Calu3 (cell line): ENCODE measurements around the gene CMC1. TPM values are rescaled to one million over a fixed set of nuclear protein-coding genes. Genes with fewer than 3 reads are reported as not detected.

Experiments used
- BruUV-seq: library from RNA; stranded (reverse); fragments of 400-500 nt; replicated peaks from 2 replicates; lab custom pipeline; 2021; lab: Mats Ljungman, UMichigan
- CTCF ChIA-PET: fragments of 300-600 bp; sonication (Branson Sonifier 250); formaldehyde crosslinking; loops from one replicate; lab custom pipeline; 2022; ENCODE audit warnings: antibody characterized with exemption; lab: Charles Lee
- DNase-seq: peaks from one replicate; pipeline ENCODE4 v3.0.0; 2022
- H3K27ac Mint-ChIP-seq: one replicate; pipeline ENCODE4 v1.8.0; 2022; ENCODE audit warnings: mixed read lengths; ENCODE audit not compliant: unreplicated experiment
- H3K27me3 Mint-ChIP-seq: one replicate; pipeline ENCODE4 v1.8.0; 2022; ENCODE audit warnings: mixed read lengths; ENCODE audit not compliant: unreplicated experiment
- H3K36me3 Mint-ChIP-seq: one replicate; pipeline ENCODE4 v1.8.0; 2022; ENCODE audit warnings: mild to moderate bottlenecking, moderate library complexity, mixed read lengths; ENCODE audit not compliant: insufficient read depth, unreplicated experiment
- H3K4me1 Mint-ChIP-seq: one replicate; pipeline ENCODE4 v1.8.0; 2022; ENCODE audit warnings: mild to moderate bottlenecking, low read depth, mixed read lengths; ENCODE audit not compliant: unreplicated experiment
- H3K4me3 Mint-ChIP-seq: one replicate; pipeline ENCODE4 v1.8.0; 2022; ENCODE audit warnings: mild to moderate bottlenecking, low read depth, moderate library complexity, mixed read lengths; ENCODE audit not compliant: unreplicated experiment
- H3K9me3 Mint-ChIP-seq: one replicate; pipeline ENCODE4 v1.8.0; 2022; ENCODE audit warnings: low read depth, mixed read lengths; ENCODE audit not compliant: unreplicated experiment
- CTCF ChIP-seq: fragments of 200-600 bp; IDR thresholded peaks from one replicate; pipeline ENCODE4 v1.8.0; 2022; ENCODE audit warnings: antibody characterized with exemption; ENCODE audit not compliant: unreplicated experiment
- intact Hi-C: fragments of 100-400 bp; cut with micrococcal nuclease; formaldehyde crosslinking; loops from one replicate; pipeline ENCODE4 v1.10.0; 2022; ENCODE audit not compliant: unreplicated experiment
- total RNA-seq: library from RNA; stranded (reverse); gene quantifications from 2 replicates; pipeline ENCODE4 v1.2.3, GENCODE V29; 2022

The CMC1 gene
- total RNA-seq, 1 experiment from 2014 or later, result 32.0 TPM

DNA sequence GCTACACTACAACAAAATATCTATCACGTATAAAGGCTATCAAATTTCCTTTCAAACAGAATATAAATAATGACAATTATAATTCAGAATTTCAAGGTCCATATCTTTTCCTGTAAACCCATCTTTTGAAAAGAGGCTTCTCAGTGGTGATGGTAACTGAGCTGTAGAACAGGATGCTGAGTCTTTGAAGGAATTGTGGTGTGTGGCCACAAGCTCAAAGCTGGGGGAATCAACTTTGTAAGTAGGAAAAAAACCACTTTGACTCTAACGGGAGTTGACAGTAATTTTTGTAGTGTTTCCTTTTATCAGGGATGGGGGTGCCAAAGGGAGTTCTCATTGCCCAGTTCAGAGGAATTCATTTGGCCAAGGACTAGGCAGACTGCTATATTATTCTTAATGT, 93.8 kb downstream of the CMC1 start:
- Mint-ChIP-seq H3K27me3 (no peaks in the 10 kb centered on the region), H3K9me3 (no peaks in the 10 kb centered on the region), H3K36me3 (no peaks in the 10 kb centered on the region), H3K4me3 (no peak overlapping the region), H3K4me1 (no peaks in the 10 kb centered on the region), H3K27ac (no peak overlapping the region)
- no peak for DNase-seq
- TF ChIP-seq CTCF, result no peak
- intact Hi-C loops, result no loop called here
- CTCF ChIA-PET, result no interaction called here
- no TSS peak for BruUV-seq

DNA sequence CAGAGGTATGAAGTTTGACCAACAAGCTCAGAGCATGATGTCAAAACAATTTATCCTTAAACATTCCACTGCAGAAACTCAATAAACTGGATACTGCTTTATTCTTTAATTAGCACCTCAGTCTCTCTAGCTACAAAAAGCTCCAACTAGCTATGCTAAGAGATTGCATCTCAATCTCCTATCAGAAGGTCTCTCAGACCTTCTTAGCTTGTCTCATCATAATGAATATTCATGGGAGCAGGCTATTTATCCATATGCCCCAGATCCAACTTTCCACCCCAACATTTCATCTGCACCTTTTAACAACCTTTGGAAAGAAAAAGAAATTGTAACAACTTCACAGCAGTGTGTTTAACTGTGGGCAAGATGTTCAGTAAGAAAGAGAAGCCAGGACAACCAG, 95.8 kb downstream of the CMC1 start:
- TF ChIP-seq CTCF, result no peak
- no peak for DNase-seq
- intact Hi-C loops, result no loop called here
- no peaks in the 10 kb centered on the region for H3K4me1 Mint-ChIP-seq
- no peaks in the 10 kb centered on the region for H3K36me3 Mint-ChIP-seq
- H3K27ac Mint-ChIP-seq, result no peak overlapping the region
- no peak overlapping the region for H3K4me3 Mint-ChIP-seq
- no TSS peak for BruUV-seq
- H3K27me3 Mint-ChIP-seq, result no peaks in the 10 kb centered on the region
- CTCF ChIA-PET, result no interaction called here
- no peaks in the 10 kb centered on the region for H3K9me3 Mint-ChIP-seq

DNA sequence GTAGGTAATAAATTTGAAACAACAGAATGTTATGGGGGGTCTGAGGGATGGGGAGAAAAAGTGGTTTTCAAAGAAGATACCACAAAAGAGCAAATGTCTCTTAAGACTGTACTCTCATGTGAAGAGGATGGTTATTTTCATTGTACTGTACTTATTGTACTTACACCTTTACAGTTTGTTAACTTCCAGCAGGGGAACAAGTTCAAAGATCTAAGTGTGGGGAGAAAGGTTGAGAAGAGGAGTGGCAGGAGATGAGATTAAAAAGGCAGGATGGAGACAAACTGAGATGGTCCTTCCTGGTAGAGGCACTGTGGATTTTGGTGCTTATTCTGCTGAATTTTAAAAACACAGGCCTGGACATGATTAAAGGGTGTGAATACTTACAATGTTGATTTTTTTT, 101.7 kb downstream of the CMC1 start:
- BruUV-seq, result no TSS peak
- Mint-ChIP-seq H3K27me3 (no peaks in the 10 kb centered on the region), H3K27ac (no peak overlapping the region), H3K4me1 (peaks cover 8% of the 10 kb centered on the region), H3K4me3 (no peak overlapping the region), H3K9me3 (no peaks in the 10 kb centered on the region), H3K36me3 (peaks cover 6% of the 10 kb centered on the region)
- DNase-seq, result no peak
- no peak for TF ChIP-seq CTCF
- intact Hi-C loops, result no loop called here
- CTCF ChIA-PET, result no interaction called here

GRCh38 chr3:28345690-28346089, 104.3 kb downstream of the CMC1 start:
- Mint-ChIP-seq H3K4me1 (peaks cover 16% of the 10 kb centered on the region), H3K4me3 (no peak overlapping the region), H3K9me3 (no peaks in the 10 kb centered on the region), H3K27ac (peak overlapping the region; percentile 36), H3K27me3 (no peaks in the 10 kb centered on the region), H3K36me3 (peaks cover 22% of the 10 kb centered on the region)
- no peak for TF ChIP-seq CTCF
- DNase-seq, result no peak
- CTCF ChIA-PET, result no interaction called here
- BruUV-seq, result no TSS peak
- intact Hi-C loops, result no loop called here
